ENCODE data around the gene ZBTB20. TPM values are rescaled to one million over a fixed set of nuclear protein-coding genes. Genes with fewer than 3 reads are reported as not detected.

ZBTB20 gene
- total RNA-seq, 1 donor from 2014 or later = 91.2 TPM

DNA sequence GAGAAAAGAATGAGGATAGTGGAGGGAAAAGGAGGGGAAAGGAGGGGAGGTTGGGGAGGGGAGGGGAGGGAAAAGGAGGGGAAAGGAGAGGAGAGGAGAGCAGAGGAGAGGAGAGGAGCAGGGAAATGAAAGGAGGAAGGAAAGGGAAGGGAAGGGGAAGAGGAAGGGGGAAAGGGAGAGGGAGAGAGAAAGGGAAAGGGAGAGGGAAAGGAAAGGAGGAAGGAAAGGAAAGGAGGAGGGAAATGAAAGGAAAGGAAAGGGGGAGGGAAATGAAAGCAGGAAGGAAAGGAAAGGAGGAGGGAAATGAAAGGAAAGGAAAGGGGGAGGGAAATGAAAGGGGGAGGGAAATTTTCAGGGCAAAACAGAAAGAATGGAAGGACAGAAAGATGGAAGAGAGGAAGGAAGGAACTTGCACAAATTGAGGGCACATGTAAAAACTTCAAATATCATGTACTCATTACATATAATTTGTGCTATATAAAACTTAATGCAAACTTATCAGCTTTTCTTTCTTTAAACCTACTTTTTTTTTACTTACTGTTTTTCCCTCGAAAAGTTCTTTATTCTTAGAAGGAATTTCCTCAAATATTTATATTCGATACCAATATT is 148.0 kb downstream of the ZBTB20 start:
- peaks cover 15% of the 10 kb centered on the region for H3K9me3 Mint-ChIP-seq
- peaks cover 4% of the 10 kb centered on the region for H3K4me1 Mint-ChIP-seq
- H3K27me3 Mint-ChIP-seq = no peaks in the 10 kb centered on the region
- DNase-seq = no peak
- H3K27ac Mint-ChIP-seq = no peak overlapping the region
- intact Hi-C loops (cut with micrococcal nuclease) = no loop called here
- H3K4me3 Mint-ChIP-seq = no peak overlapping the region
- H3K36me3 Mint-ChIP-seq (ENCODE audit: low read depth) = peaks cover 25% of the 10 kb centered on the region
- TF ChIP-seq CTCF (IDR thresholded peaks at IDR 0.05) = no peak
- ChIA-PET CTCF (no interaction called here), POLR2A (no interaction called here)
- no peak for ATAC-seq (ENCODE audit: low read depth)

GRCh38 chr3:114994554-114995341 is 152.3 kb downstream of the ZBTB20 start:
- ATAC-seq (ENCODE audit: low read depth) = no peak
- no peak for TF ChIP-seq CTCF (IDR thresholded peaks at IDR 0.05)
- no peak for DNase-seq
- Mint-ChIP-seq H3K36me3 (ENCODE audit: low read depth) (peaks cover 15% of the 10 kb centered on the region), H3K4me1 (peaks cover 4% of the 10 kb centered on the region), H3K4me3 (no peak overlapping the region), H3K27ac (no peak overlapping the region), H3K9me3 (peaks cover 8% of the 10 kb centered on the region), H3K27me3 (no peaks in the 10 kb centered on the region)
- ChIA-PET CTCF (no interaction called here), POLR2A (no interaction called here)
- intact Hi-C loops (cut with micrococcal nuclease) = loop anchor here (2.0 kb wide), 1 partner anchor 20 kb away; no protein-coding TSS in a partner anchor

DNA sequence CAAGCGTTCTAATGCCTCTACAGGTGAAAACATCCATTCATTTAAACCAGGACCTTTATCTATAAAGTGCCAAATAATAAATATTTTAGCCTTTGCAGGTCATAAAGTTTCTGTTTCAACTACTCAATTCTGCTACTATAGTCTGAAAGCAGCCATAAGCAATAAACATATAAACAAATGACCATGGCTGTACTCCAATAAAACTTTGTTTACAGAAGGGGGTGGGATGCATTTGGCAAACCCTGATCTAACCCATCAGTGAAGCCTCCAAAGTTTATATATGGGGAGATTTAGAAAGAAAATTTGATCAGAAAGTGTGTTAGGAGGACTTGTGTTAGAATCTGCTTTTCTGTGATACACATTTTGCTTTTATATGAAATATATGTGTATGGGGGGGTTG is 161.3 kb downstream of the ZBTB20 start:
- ChIA-PET POLR2A (no interaction called here), CTCF (no interaction called here)
- Mint-ChIP-seq H3K4me1 (no peaks in the 10 kb centered on the region), H3K36me3 (ENCODE audit: low read depth) (peaks cover 2% of the 10 kb centered on the region), H3K27ac (no peak overlapping the region), H3K27me3 (no peaks in the 10 kb centered on the region), H3K4me3 (no peak overlapping the region), H3K9me3 (peaks cover 3% of the 10 kb centered on the region)
- DNase-seq = no peak
- no peak for ATAC-seq (ENCODE audit: low read depth)
- intact Hi-C loops (cut with micrococcal nuclease) = no loop called here
- no peak for TF ChIP-seq CTCF (IDR thresholded peaks at IDR 0.05)

DNA sequence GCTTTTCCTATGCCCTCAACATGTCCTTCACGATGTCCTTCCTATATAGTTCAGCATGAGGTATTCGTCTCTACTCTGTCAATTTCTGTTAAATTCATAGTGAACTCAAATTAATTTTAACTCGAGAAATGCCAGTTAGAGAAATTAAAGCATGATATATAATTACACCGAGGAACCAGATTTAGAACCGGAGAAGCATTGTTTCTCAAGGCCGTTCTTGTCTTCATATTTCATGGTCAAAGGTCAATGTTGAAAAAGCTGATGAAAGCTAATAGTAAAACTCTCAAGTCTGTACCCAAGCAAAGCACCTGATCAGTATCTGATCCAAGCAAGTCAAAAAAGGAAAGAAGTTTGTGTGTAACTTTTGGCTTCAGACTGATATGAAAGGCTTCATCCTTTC is 163.8 kb downstream of the ZBTB20 start:
- intact Hi-C loops (cut with micrococcal nuclease) = no loop called here
- ATAC-seq (ENCODE audit: low read depth) (no peak), DNase-seq (no peak)
- Mint-ChIP-seq H3K27me3 (no peaks in the 10 kb centered on the region), H3K4me3 (no peak overlapping the region), H3K27ac (no peak overlapping the region), H3K4me1 (no peaks in the 10 kb centered on the region), H3K36me3 (ENCODE audit: low read depth) (no peaks in the 10 kb centered on the region), H3K9me3 (no peaks in the 10 kb centered on the region)
- TF ChIP-seq CTCF (IDR thresholded peaks at IDR 0.05) = no peak
- ChIA-PET CTCF (no interaction called here), POLR2A (no interaction called here)

GRCh38 chr3:114974387-114974786 is 172.7 kb downstream of the ZBTB20 start:
- DNase-seq (no peak), ATAC-seq (ENCODE audit: low read depth) (no peak)
- Mint-ChIP-seq H3K4me3 (no peak overlapping the region), H3K36me3 (ENCODE audit: low read depth) (peaks cover 31% of the 10 kb centered on the region), H3K4me1 (peaks cover 3% of the 10 kb centered on the region), H3K27me3 (no peaks in the 10 kb centered on the region), H3K9me3 (no peaks in the 10 kb centered on the region), H3K27ac (no peak overlapping the region)
- CTCF ChIA-PET = no interaction called here
- no peak for TF ChIP-seq CTCF (IDR thresholded peaks at IDR 0.05)
- POLR2A ChIA-PET = no interaction called here
- intact Hi-C loops (cut with micrococcal nuclease) = loop anchor here (2.0 kb wide), 1 partner anchor 20 kb away; no protein-coding TSS in a partner anchor
